GM12874 (cell line): ENCODE measurements around the gene NRG4.

ENCODE experiments used
- CTCF ChIP-seq: IDR thresholded peaks from 2 replicates; pipeline ENCODE4 v1.5.1; 2011; ENCODE audit warnings: low read depth, mild to moderate bottlenecking, control low read depth, low read length, moderate library complexity; ENCODE audit not compliant: insufficient read depth

NRG4 gene

GRCh38 chr15:76056931-76057330, 44.7 kb upstream of the NRG4 start:
- TF ChIP-seq CTCF = no peak

DNA sequence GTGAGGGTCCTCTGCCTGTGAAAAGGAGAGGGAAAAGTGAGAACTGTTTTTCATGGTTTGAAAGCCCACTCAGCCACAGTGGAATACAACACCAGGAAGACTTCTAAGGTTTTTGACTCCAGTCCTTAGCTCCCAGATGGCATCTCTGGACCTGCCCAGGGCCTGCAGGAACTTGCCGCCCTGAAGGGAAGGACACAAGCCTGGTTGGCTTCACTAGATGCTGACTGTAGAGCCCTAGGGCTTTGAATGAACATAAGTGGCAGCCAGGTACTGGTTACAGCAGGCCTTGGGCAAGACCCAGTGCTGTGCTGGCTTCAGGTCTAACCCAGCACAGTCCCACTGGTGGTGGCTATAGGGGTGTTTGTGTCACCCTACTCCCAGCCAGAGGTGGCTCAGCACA, 26.3 kb upstream of the NRG4 start:
- no peak for TF ChIP-seq CTCF

DNA sequence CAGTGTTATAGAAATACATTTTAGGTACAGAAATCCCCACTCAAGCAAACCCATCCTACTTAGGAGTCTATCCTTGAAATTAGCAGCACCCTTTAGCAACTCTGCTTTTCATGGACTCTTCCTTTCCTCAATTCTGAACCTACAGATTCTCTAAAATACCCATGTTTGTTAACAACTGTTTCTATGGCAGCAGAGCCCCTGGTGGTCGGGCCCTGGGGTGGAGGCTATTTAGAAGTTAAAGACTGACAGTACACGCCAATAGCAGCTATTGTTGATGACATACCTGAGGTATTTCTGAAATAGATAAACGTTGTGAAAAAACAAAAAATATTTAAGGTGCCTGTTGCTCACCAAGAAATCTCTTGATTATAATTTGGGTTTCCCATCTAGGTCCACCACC, 23.4 kb upstream of the NRG4 start:
- no peak for TF ChIP-seq CTCF

GRCh38 chr15:76034111-76034510, 21.9 kb upstream of the NRG4 start:
- no peak for TF ChIP-seq CTCF

GRCh38 chr15:76033438-76033837, 21.2 kb upstream of the NRG4 start:
- TF ChIP-seq CTCF = no peak

DNA sequence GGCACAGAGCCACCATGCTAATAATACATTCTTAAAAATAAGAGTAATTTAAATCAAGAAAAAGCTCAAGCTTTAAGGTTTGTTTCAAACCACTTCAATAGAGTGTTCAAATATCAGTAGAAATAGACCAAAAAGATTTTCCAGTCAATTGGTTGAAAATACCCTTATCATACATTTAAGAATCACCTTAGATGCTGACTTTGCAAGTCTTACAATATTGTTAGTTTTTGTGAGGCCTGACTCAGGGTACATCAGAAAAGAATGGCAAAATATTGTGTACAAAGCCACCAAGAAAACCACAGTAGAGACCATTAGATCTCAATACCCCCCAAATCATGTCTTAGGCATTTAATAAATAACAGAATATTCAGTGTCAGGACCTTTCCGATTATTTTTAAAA, 19.8 kb upstream of the NRG4 start:
- TF ChIP-seq CTCF = no peak

GRCh38 chr15:76024021-76024768, 12.0 kb upstream of the NRG4 start:
- no peak for TF ChIP-seq CTCF
